Kidney (tissue), 14 donors: ENCODE data around the gene RNGTT. TPM values are rescaled to one million over a fixed set of nuclear protein-coding genes. Genes with fewer than 3 reads are reported as not detected.

ENCODE experiments used
- DNase-seq, 5 donors: peaks; one replicate each; pipeline ENCODE4 v3.0.0-alpha.2; 2013 to 2020
- FAIRE-seq: peaks from 2 replicates; lab custom pipeline; 2012; peaks lifted over from hg19 to GRCh38; lab: Jason Lieb, UNC
- H3K27ac ChIP-seq, 2 donors: one replicate each; pipeline ENCODE4 v1.7.0; 2013; ENCODE audit warnings: low read depth in 2 of 2, low read length in 2 of 2, inconsistent platforms in 1 of 2
- H3K27me3 ChIP-seq: one replicate; pipeline ENCODE4 v1.7.1; 2013; ENCODE audit warnings: low read length, inconsistent platforms; ENCODE audit not compliant: control insufficient read depth, insufficient read depth
- H3K36me3 ChIP-seq, 3 donors: one replicate each; pipeline versions ENCODE4 v1.7.0 to v1.7.1; 2013; ENCODE audit warnings: low read length in 3 of 3, control low read depth in 1 of 3, inconsistent platforms in 1 of 3; ENCODE audit not compliant: insufficient read depth in 3 of 3, control insufficient read depth in 2 of 3
- H3K4me1 ChIP-seq, 3 donors: one replicate each; pipeline versions ENCODE4 v1.7.0 to v1.7.1; 2013; ENCODE audit warnings: low read length in 3 of 3, inconsistent platforms in 1 of 3, low read depth in 1 of 3; ENCODE audit not compliant: control insufficient read depth in 2 of 3, insufficient read depth in 2 of 3
- H3K4me3 ChIP-seq, 3 donors: one replicate each; pipeline versions ENCODE4 v1.7.0 to v1.8.1; 2013; ENCODE audit warnings: low read length in 3 of 3, control low read depth in 1 of 3, inconsistent platforms in 1 of 3
- H3K9ac ChIP-seq, 3 donors: one replicate each; pipeline versions ENCODE4 v1.7.0 to v1.7.1; 2013; ENCODE audit warnings: low read length in 3 of 3, control low read depth in 1 of 3, inconsistent platforms in 1 of 3
- H3K9me3 ChIP-seq, 3 donors: one replicate each; pipeline versions ENCODE4 v1.7.0 to v1.7.1; 2013; ENCODE audit warnings: low read length in 3 of 3, control low read depth in 1 of 3, inconsistent platforms in 1 of 3; ENCODE audit not compliant: control insufficient read depth in 2 of 3, insufficient read depth in 1 of 3
- CTCF ChIP-seq: IDR thresholded peaks from 3 replicates; pipeline ENCODE4 v1.5.1; 2012; ENCODE audit warnings: mild to moderate bottlenecking, moderate library complexity, borderline replicate concordance; ENCODE audit not compliant: insufficient read depth; ENCODE audit errors: extremely low read depth
- intact Hi-C: fragments of 100-400 bp; cut with DNase I; formaldehyde crosslinking; loops from one replicate; pipeline ENCODE4 v1.11.1; 2022
- polyA plus RNA-seq: library from polyadenylated mRNA; stranded (reverse); fragments of 350-450 nt; fragmentation: Illumina TruSeq; extraction: RNeasy Lipid Tissue Mini Kit (QIAGEN cat#74804); gene quantifications from one replicate; pipeline ENCODE4 v1.2.3, GENCODE V29; 2014; ENCODE audit warnings: low read depth, low replicate concordance; ENCODE audit not compliant: insufficient read depth
- total RNA-seq: library from RNA; stranded (reverse); fragmentation: NEBNext Ultra II Directional; extraction: Animal tissue kit (Norgen Biotek cat#: 25700); gene quantifications from one replicate; pipeline ENCODE4 v1.2.1, GENCODE V29; 2021
- donor health status: control.
- donor health status: control.
- donor health status: control.
- donor health status: control.
- donor health status: control.
- donor health status: DM: yes; HTN: yes; CAD: no.
- donor health status: Normal renal cell carcinoma (clear cell type).

The RNGTT gene
- total and polyA plus RNA-seq, 2 donors from 2014 or later: 5.4 to 13.8 TPM

- no peaks in the 10 kb centered on the region for H3K27me3 ChIP-seq
- FAIRE-seq (no peak), DNase-seq (no peak)
- H3K4me1 ChIP-seq: no peaks in the 10 kb centered on the region
- H3K9ac ChIP-seq: no peak overlapping the region
- no peak for TF ChIP-seq CTCF
- H3K9me3 ChIP-seq: no peaks in the 10 kb centered on the region
- H3K4me3 ChIP-seq: no peak overlapping the region
- no peak overlapping the region for H3K27ac ChIP-seq
- no peaks in the 10 kb centered on the region for H3K36me3 ChIP-seq
- intact Hi-C loops: no loop called here
Measured at GRCh38 chr6:88677356-88677755, 286.1 kb downstream of the RNGTT start.

DNA sequence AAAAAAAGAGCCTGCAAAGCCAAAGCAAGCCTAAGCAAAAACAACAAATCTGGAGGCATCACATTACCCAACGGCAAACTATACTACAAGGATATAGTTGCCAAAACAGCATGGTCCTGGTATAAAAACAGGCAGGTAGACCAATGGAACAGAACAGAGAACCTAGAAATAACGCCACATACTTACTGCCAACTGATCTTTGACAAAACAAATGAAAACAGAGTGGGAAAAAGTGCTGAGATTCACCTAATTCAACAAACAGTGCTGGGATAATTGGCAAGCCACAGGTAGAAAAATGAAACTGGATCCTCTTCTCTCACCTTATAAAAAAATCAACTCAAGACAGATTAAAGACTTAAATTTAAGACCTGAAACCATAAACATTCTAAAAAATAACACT, 291.8 kb downstream of the RNGTT start:
- FAIRE-seq: no peak
- intact Hi-C loops: no loop called here
- no peak for TF ChIP-seq CTCF
- peaks cover 2 to 24% (median 4%) of the 10 kb centered on the region in 3 donors for H3K9me3 ChIP-seq
- H3K27me3 ChIP-seq: no peaks in the 10 kb centered on the region
- no peak overlapping the region for H3K4me3 ChIP-seq
- no peaks in the 10 kb centered on the region for H3K36me3 ChIP-seq
- H3K4me1 ChIP-seq: no peaks in the 10 kb centered on the region
- DNase-seq: no peak
- H3K27ac ChIP-seq: no peak overlapping the region
- no peak overlapping the region for H3K9ac ChIP-seq

DNA sequence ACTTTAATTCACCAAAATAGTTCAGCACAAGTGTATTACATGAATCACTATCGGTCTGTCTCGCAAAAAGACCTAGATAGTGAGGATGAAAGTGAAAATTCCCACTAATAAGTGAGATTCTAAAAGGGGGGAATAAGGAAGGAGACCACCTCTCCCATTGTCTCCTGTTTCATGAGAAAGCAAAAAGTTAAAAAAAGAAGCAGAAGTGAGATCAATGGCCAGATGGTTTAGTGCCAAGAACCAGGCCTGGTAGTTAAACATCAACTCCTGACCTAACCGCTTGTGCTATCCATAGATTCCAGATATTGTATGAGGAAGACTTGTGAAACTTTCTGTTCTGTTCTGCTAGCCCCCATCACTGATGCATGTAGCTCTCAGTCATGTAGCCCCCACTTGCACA, 293.0 kb downstream of the RNGTT start:
- DNase-seq: peak in 1 of 5 donors; percentile 4
- intact Hi-C loops: no loop called here
- no peak for TF ChIP-seq CTCF

GRCh38 chr6:88669475-88669874, 293.9 kb downstream of the RNGTT start:
- H3K36me3 ChIP-seq: no peaks in the 10 kb centered on the region
- H3K9me3 ChIP-seq: peaks cover 2 to 24% (median 4%) of the 10 kb centered on the region in 3 donors
- H3K4me3 ChIP-seq: no peak overlapping the region
- no peaks in the 10 kb centered on the region for H3K4me1 ChIP-seq
- no peaks in the 10 kb centered on the region for H3K27me3 ChIP-seq
- no peak overlapping the region for H3K9ac ChIP-seq
- H3K27ac ChIP-seq: no peak overlapping the region
- intact Hi-C loops: no loop called here
- FAIRE-seq (no peak), DNase-seq (no peak)
- no peak for TF ChIP-seq CTCF

More for the DNA sequence above, 293.0 kb downstream of the RNGTT start:
- no peaks in the 10 kb centered on the region for H3K36me3 ChIP-seq
- H3K4me1 ChIP-seq: no peaks in the 10 kb centered on the region
- H3K9me3 ChIP-seq: peaks cover 2 to 24% (median 4%) of the 10 kb centered on the region in 3 donors
- FAIRE-seq: no peak
- H3K27me3 ChIP-seq: no peaks in the 10 kb centered on the region
- H3K4me3 ChIP-seq: no peak overlapping the region
- no peak overlapping the region for H3K27ac ChIP-seq
- H3K9ac ChIP-seq: no peak overlapping the region
